ENCODE data around the gene VPS13D.

GRCh38 chr1:12285496-12286143 lies 55.8 kb downstream of the VPS13D start:
- TF ChIP-seq CTCF (IDR thresholded peaks at IDR 0.05; ENCODE audit: low read depth, low read length, poor library complexity, severe bottlenecking) (no peak), EZH2phosphoT487 (IDR thresholded peaks at IDR 0.05; ENCODE audit: borderline replicate concordance, low read length) (no peak)

Data from DOHH2 (cell line).